Activated CD4-positive, alpha-beta T cell treated with anti-CD3 and anti-CD28 coated beads, Interleukin-2, amount 10 ng/mL, durations not matched to agents 7 days and 5 days (primary cell): ENCODE results near the gene RCOR1. TPM values are rescaled to one million over a fixed set of nuclear protein-coding genes. Genes with fewer than 3 reads are reported as not detected.
"Not testable (repeated sequence)": the region's sequence is repeated elsewhere in the genome, so short reads cannot be mapped to it uniquely, and the experiment has no call there.

ENCODE experiments used
- CTCF ChIA-PET: fragments of 350-600 bp; sonication (Branson Sonifier 250); formaldehyde crosslinking; loops from one replicate; lab custom pipeline; 2021; ENCODE audit warnings: antibody characterized with exemption; lab: Charles Lee
- POLR2A ChIA-PET: fragments of 350-600 bp; sonication (Branson Sonifier 250); formaldehyde crosslinking; loops from one replicate; lab custom pipeline; 2021; ENCODE audit warnings: antibody characterized with exemption; lab: Charles Lee
- DNase-seq: peaks from one replicate; pipeline ENCODE4 v3.0.0-alpha.2; 2020
- H3K27ac Mint-ChIP-seq: one replicate; pipeline ENCODE4 v1.8.0; 2021; ENCODE audit warnings: mild to moderate bottlenecking, moderate library complexity, mixed read lengths
- H3K27me3 Mint-ChIP-seq: one replicate; pipeline ENCODE4 v1.8.0; 2021; ENCODE audit warnings: mixed read lengths
- H3K36me3 Mint-ChIP-seq: one replicate; pipeline ENCODE4 v1.8.0; 2021; ENCODE audit warnings: low read depth, mixed read lengths
- H3K4me1 Mint-ChIP-seq: one replicate; pipeline ENCODE4 v1.8.0; 2021; ENCODE audit warnings: mixed read lengths
- H3K4me3 Mint-ChIP-seq: one replicate; pipeline ENCODE4 v1.8.0; 2021; ENCODE audit warnings: mild to moderate bottlenecking, moderate library complexity, mixed read lengths
- H3K9me3 Mint-ChIP-seq: one replicate; pipeline ENCODE4 v1.8.0; 2021; ENCODE audit warnings: mixed read lengths
- total RNA-seq, 2 experiments: library from RNA; stranded (reverse); gene quantifications; one replicate each; pipeline ENCODE4 v1.2.3, GENCODE V29; 2021

Gene RCOR1
- total RNA-seq, 2 experiments from 2014 or later: 21.7 to 23.7 TPM

- ChIA-PET POLR2A (interaction anchor here (0.7 kb wide), 1 partner anchor 38 kb away, joined by 9 read pairs; no protein-coding TSS in a partner anchor), CTCF (interaction anchor here (1.0 kb wide), 1 partner anchor 35 kb away, joined by 7 read pairs; no protein-coding TSS in a partner anchor)
- no peaks in the 10 kb centered on the region for H3K9me3 Mint-ChIP-seq
- no peak overlapping the region for H3K4me3 Mint-ChIP-seq
- H3K4me1 Mint-ChIP-seq: peaks cover 16% of the 10 kb centered on the region
- H3K27ac Mint-ChIP-seq: no peak overlapping the region
- no peaks in the 10 kb centered on the region for H3K27me3 Mint-ChIP-seq
- no peaks in the 10 kb centered on the region for H3K36me3 Mint-ChIP-seq
- no peak for DNase-seq
These were observed 36.6 kb downstream of the RCOR1 start for GRCh38 chr14:102629011-102629444.

DNA sequence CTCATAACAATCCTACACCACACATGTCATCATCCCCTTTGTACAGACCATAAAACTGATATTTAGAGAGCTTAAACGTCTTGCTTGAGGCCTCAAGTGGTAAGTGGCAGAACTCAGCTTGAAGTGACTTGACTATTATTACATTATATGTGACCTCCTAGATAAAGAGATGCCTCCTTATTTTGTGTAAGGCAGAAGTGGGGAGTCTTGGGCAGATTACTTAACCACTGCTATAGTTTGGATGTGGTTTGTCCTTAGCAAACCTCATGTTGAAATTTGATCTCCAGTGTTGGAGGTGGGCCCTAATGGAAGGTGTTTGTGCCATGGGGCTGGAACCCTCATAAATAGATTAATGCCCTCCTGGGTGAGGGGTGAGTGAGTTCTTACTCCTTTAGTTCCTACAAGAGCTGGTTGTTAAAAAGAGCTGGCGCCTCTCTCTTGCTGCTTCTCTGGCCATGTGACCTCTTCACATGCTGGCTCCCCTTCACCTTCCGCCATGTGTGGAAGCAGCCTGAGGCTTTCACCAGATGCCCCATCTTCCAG lies 37.4 kb downstream of the RCOR1 start:
- Mint-ChIP-seq H3K36me3 (no peaks in the 10 kb centered on the region), H3K27ac (no peak overlapping the region), H3K4me3 (no peak overlapping the region), H3K27me3 (no peaks in the 10 kb centered on the region), H3K4me1 (peaks cover 20% of the 10 kb centered on the region), H3K9me3 (no peaks in the 10 kb centered on the region)
- POLR2A ChIA-PET: no interaction called here
- DNase-seq: no peak
- CTCF ChIA-PET: interaction anchor here (1.0 kb wide), 1 partner anchor 36 kb away, joined by 7 read pairs; no protein-coding TSS in a partner anchor

GRCh38 chr14:102630405-102630804 lies 38.0 kb downstream of the RCOR1 start:
- H3K27me3 Mint-ChIP-seq: no peaks in the 10 kb centered on the region
- POLR2A ChIA-PET: no interaction called here
- CTCF ChIA-PET: no interaction called here
- no peak for DNase-seq
- peaks cover 20% of the 10 kb centered on the region for H3K4me1 Mint-ChIP-seq
- H3K9me3 Mint-ChIP-seq: no peaks in the 10 kb centered on the region
- H3K4me3 Mint-ChIP-seq: no peak overlapping the region
- H3K27ac Mint-ChIP-seq: no peak overlapping the region
- H3K36me3 Mint-ChIP-seq: no peaks in the 10 kb centered on the region

DNA sequence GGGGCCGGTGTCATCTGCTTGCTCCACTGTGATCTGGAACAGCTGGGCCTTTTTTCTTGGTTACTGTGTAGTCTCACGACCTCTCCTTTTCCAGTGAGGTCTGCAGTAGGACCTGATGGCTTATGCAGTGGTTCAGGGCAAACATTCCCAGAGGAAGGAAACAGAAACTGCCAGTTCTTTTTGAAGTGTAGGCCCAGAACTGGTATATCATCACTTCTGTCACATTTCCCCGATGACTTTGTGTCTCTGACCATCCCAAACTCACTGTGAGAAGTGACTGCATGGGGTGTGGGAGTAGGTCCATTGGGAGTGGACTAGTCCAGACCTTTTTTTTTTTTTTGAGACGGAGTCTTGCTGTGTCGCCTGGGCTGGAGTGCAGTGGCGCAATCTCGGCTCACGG lies 38.4 kb downstream of the RCOR1 start:
- H3K4me1 Mint-ChIP-seq: peaks cover 15% of the 10 kb centered on the region
- no peaks in the 10 kb centered on the region for H3K36me3 Mint-ChIP-seq
- no peaks in the 10 kb centered on the region for H3K9me3 Mint-ChIP-seq
- DNase-seq: no peak
- CTCF ChIA-PET: no interaction called here
- POLR2A ChIA-PET: no interaction called here
- no peak overlapping the region for H3K4me3 Mint-ChIP-seq
- H3K27ac Mint-ChIP-seq: no peak overlapping the region
- H3K27me3 Mint-ChIP-seq: no peaks in the 10 kb centered on the region

- Mint-ChIP-seq H3K36me3 (no peaks in the 10 kb centered on the region), H3K4me3 (no peak overlapping the region), H3K27me3 (no peaks in the 10 kb centered on the region), H3K27ac (no peak overlapping the region), H3K9me3 (no peaks in the 10 kb centered on the region), H3K4me1 (peaks cover 12% of the 10 kb centered on the region)
- CTCF ChIA-PET: interaction anchor here (0.6 kb wide), 1 partner anchor 18 kb away, joined by 3 read pairs; no protein-coding TSS in a partner anchor
- no peak for DNase-seq
- POLR2A ChIA-PET: no interaction called here
These were observed 41.6 kb downstream of the RCOR1 start for GRCh38 chr14:102633906-102634595.

DNA sequence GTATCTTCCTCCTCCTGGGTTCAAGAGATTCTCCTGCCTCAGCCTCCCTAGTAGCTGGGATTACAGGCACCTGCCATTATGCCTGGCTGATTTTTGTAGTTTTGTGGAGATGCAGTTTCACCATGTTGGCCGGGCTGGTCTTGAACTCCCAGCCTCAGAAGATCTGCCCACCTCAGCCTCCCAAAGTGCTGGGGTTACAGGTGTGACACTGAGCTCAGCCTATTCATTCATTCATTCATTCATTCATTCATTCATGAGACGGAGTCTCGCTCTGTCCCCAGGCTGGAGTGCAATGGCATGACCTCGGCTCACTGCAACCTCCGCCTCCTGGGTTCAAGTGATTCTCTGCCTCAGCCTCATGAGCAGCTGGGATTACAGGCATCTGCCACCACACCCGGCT lies 47.2 kb downstream of the RCOR1 start:
- not testable (repeated sequence) for DNase-seq, H3K27ac Mint-ChIP-seq, H3K9me3 Mint-ChIP-seq, H3K4me3 Mint-ChIP-seq, H3K4me1 Mint-ChIP-seq, H3K27me3 Mint-ChIP-seq, H3K36me3 Mint-ChIP-seq
- CTCF ChIA-PET: interaction anchor here (0.7 kb wide), 1 partner anchor 1053 kb away, joined by 6 read pairs; no protein-coding TSS in a partner anchor
- POLR2A ChIA-PET: interaction anchor here (0.7 kb wide), 1 partner anchor 757 kb away, joined by 4 read pairs; no protein-coding TSS in a partner anchor

DNA sequence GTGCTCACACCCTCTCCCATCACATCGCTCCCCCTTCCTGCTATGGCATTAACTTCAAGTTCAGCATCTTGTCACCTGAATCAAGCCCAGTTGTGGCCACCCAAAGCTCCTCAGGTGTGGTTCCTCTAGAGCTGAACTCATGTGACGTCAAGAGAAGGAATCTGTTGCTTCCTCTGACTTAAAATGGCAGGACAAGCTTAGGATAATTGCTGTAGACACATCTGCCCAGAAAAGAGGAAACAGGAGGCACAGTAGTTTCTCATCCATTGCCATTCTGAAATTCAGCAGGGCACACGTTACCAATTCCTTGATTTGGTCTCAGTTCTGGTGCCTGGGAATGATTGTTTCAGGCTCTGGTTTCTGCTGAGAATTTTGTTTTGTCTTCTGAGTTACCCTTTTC lies 52.1 kb downstream of the RCOR1 start:
- Mint-ChIP-seq H3K27ac (no peak overlapping the region), H3K4me1 (peaks cover 26% of the 10 kb centered on the region)
- CTCF ChIA-PET: interaction anchor here (0.6 to 1.3 kb wide), 2 partner anchors 9 to 50 kb away, joined by 3 to 5 read pairs; no protein-coding TSS in a partner anchor

GRCh38 chr14:102645746-102646440 lies 53.4 kb downstream of the RCOR1 start:
- H3K36me3 Mint-ChIP-seq: peaks cover 1% of the 10 kb centered on the region
- ChIA-PET CTCF (interaction anchor here (0.6 kb wide), 1 partner anchor 402 kb away, joined by 3 read pairs; no protein-coding TSS in a partner anchor), POLR2A (no interaction called here)
- peak overlapping the region; percentile 9 for H3K27ac Mint-ChIP-seq
- DNase-seq: no peak
- no peaks in the 10 kb centered on the region for H3K9me3 Mint-ChIP-seq
- peaks cover 26% of the 10 kb centered on the region for H3K4me1 Mint-ChIP-seq
- H3K4me3 Mint-ChIP-seq: no peak overlapping the region
- no peaks in the 10 kb centered on the region for H3K27me3 Mint-ChIP-seq

More for the DNA sequence above, 52.1 kb downstream of the RCOR1 start:
- POLR2A ChIA-PET: no interaction called here
- no peaks in the 10 kb centered on the region for H3K36me3 Mint-ChIP-seq
- H3K9me3 Mint-ChIP-seq: no peaks in the 10 kb centered on the region
- no peaks in the 10 kb centered on the region for H3K27me3 Mint-ChIP-seq
- no peak for DNase-seq
- no peak overlapping the region for H3K4me3 Mint-ChIP-seq

GRCh38 chr14:102646615-102647014 lies 54.2 kb downstream of the RCOR1 start:
- DNase-seq: no peak
- H3K9me3 Mint-ChIP-seq: no peaks in the 10 kb centered on the region
- no peaks in the 10 kb centered on the region for H3K27me3 Mint-ChIP-seq
- peaks cover 26% of the 10 kb centered on the region for H3K4me1 Mint-ChIP-seq
- no peak overlapping the region for H3K4me3 Mint-ChIP-seq
- no peak overlapping the region for H3K27ac Mint-ChIP-seq
- H3K36me3 Mint-ChIP-seq: peaks cover 1% of the 10 kb centered on the region
- POLR2A ChIA-PET: no interaction called here
- CTCF ChIA-PET: no interaction called here

DNA sequence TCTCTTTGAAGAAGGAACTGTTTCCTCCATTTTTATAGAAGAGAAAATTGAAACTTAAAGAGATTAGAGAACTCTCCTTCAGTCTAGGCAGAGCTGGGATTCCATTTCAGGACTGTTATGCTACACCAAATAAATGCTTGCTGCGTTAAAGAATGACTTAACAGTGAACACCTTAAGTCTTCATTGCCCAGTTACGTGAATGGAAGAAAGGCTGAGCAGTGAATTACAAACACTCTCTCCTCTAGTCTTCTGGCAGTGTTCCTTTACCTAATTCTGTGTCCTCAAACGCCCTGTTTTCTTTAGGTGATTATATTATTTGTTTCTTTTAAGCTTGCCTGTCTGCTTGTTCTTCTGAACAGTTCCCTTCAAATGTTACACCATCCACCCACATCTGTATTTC lies 59.7 kb downstream of the RCOR1 start:
- Mint-ChIP-seq H3K4me1 (peaks cover 3% of the 10 kb centered on the region), H3K4me3 (no peak overlapping the region), H3K36me3 (peaks cover 5% of the 10 kb centered on the region), H3K27ac (no peak overlapping the region), H3K27me3 (no peaks in the 10 kb centered on the region), H3K9me3 (peaks cover 6% of the 10 kb centered on the region)
- DNase-seq: no peak
- POLR2A ChIA-PET: no interaction called here
- CTCF ChIA-PET: interaction anchor here (0.6 to 1.1 kb wide), 2 partner anchors 9 to 18 kb away, joined by 3 read pairs; no protein-coding TSS in a partner anchor

GRCh38 chr14:102654298-102654697 lies 61.8 kb downstream of the RCOR1 start:
- ChIA-PET CTCF (interaction anchor here (1.2 kb wide), 1 partner anchor 9 kb away, joined by 3 read pairs; no protein-coding TSS in a partner anchor), POLR2A (no interaction called here)
- Mint-ChIP-seq H3K4me3 (no peak overlapping the region), H3K27ac (no peak overlapping the region), H3K4me1 (peaks cover 3% of the 10 kb centered on the region), H3K9me3 (peaks cover 6% of the 10 kb centered on the region), H3K27me3 (no peaks in the 10 kb centered on the region), H3K36me3 (peaks cover 5% of the 10 kb centered on the region)
- DNase-seq: no peak

DNA sequence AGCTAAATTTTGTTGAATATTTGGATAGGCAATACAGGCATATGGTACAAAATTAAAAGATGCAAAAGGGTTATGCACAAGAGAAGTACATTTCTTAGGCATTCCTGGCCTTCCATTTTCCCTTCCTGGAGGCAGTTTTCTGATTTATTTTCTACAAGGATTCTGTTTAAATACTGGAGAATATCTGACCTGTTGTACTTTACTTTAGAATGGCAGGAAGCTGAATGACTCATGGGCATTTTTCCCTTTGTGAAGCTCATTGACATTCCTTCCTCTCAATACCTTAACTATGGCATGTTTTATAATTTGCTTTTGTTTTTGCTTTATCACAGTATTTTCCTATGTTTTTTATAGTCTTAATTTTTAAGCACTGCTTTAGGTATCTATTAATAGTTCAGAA lies 62.7 kb downstream of the RCOR1 start:
- CTCF ChIA-PET: interaction anchor here (0.5 to 1.2 kb wide), 8 partner anchors 9 to 1224 kb away, joined by 3 to 4 read pairs (median 3); no protein-coding TSS in a partner anchor
- Mint-ChIP-seq H3K27me3 (no peaks in the 10 kb centered on the region), H3K4me3 (no peak overlapping the region), H3K4me1 (peaks cover 3% of the 10 kb centered on the region), H3K36me3 (peaks cover 4% of the 10 kb centered on the region), H3K27ac (no peak overlapping the region), H3K9me3 (peaks cover 6% of the 10 kb centered on the region)
- POLR2A ChIA-PET: no interaction called here
- DNase-seq: no peak
